ENCODE measurements around the gene AATK. TPM values are rescaled to one million over a fixed set of nuclear protein-coding genes. Genes with fewer than 3 reads are reported as not detected.
A peak's percentile ranks its signal among the peaks of the same experiment; 100 is the strongest.

Gene AATK
- total and polyA plus RNA-seq, 2 of the 13 experiments (the other 11 are each of a cell fraction or from before 2014, with no cell fraction given) = 2.9 to 8.4 TPM

- 0 out of 2 replicates have a peak, but pooled peaks have one; percentile 31 for TF ChIP-seq ATF5 (CRISPR knock-in tag; IDR thresholded peaks at IDR 0.05; ENCODE audit: low read depth)
- peak; percentile 27; the same call in 1 of the 2 replicates for TF ChIP-seq PRMT3 (CRISPR knock-in tag; IDR thresholded peaks at IDR 0.05; ENCODE audit: borderline replicate concordance, low read depth)
- TF ChIP-seq TBL1XR1 (IDR thresholded peaks at IDR 0.05; ENCODE audit: borderline replicate concordance, low read length, partially characterized antibody) = peak; percentile 76
- TF ChIP-seq ZNF496 (CRISPR knock-in tag; IDR thresholded peaks at IDR 0.05; ENCODE audit: insufficient replicate concordance) = no peak
- peak; percentile 82; the same call in 1 of the 2 replicates for TF ChIP-seq ZNF230 (CRISPR knock-in tag; IDR thresholded peaks at IDR 0.05)
- TF ChIP-seq, protein P1, sequence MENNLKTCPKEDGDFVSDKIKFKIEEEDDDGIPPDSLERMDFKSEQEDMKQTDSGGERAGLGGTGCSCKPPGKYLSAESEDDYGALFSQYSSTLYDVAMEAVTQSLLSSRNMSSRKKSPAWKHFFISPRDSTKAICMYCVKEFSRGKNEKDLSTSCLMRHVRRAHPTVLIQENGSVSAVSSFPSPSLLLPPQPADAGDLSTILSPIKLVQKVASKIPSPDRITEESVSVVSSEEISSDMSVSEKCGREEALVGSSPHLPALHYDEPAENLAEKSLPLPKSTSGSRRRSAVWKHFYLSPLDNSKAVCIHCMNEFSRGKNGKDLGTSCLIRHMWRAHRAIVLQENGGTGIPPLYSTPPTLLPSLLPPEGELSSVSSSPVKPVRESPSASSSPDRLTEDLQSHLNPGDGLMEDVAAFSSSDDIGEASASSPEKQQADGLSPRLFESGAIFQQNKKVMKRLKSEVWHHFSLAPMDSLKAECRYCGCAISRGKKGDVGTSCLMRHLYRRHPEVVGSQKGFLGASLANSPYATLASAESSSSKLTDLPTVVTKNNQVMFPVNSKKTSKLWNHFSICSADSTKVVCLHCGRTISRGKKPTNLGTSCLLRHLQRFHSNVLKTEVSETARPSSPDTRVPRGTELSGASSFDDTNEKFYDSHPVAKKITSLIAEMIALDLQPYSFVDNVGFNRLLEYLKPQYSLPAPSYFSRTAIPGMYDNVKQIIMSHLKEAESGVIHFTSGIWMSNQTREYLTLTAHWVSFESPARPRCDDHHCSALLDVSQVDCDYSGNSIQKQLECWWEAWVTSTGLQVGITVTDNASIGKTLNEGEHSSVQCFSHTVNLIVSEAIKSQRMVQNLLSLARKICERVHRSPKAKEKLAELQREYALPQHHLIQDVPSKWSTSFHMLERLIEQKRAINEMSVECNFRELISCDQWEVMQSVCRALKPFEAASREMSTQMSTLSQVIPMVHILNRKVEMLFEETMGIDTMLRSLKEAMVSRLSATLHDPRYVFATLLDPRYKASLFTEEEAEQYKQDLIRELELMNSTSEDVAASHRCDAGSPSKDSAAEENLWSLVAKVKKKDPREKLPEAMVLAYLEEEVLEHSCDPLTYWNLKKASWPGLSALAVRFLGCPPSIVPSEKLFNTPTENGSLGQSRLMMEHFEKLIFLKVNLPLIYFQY (CRISPR knock-in tag; IDR thresholded peaks at IDR 0.05; ENCODE audit: borderline replicate concordance) = peak; percentile 91
- TF ChIP-seq ZNF766 (CRISPR knock-in tag; IDR thresholded peaks at IDR 0.05; ENCODE audit: borderline replicate concordance) = peak; percentile 78; the same call in 1 of the 2 replicates
- TF ChIP-seq, protein P2, sequence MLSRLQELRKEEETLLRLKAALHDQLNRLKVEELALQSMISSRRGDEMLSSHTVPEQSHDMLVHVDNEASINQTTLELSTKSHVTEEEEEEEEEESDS (CRISPR knock-in tag; IDR thresholded peaks at IDR 0.05; ENCODE audit: borderline replicate concordance) = no peak
- peak; percentile 22; the same call in 1 of the 2 replicates for TF ChIP-seq DPF2 (CRISPR knock-in tag; IDR thresholded peaks at IDR 0.05; ENCODE audit: borderline replicate concordance, low read depth)
- peak; percentile 73; the same call in 1 of the 2 replicates for TF ChIP-seq ZNF44 (CRISPR knock-in tag; IDR thresholded peaks at IDR 0.05)
- TF ChIP-seq CEBPG (CRISPR knock-in tag; IDR thresholded peaks at IDR 0.05) = peak; percentile 57; the same call in 1 of the 2 replicates
- TF ChIP-seq ZNF317 (CRISPR knock-in tag; IDR thresholded peaks at IDR 0.05) = peak; percentile 89
- TF ChIP-seq HOXA9 (CRISPR knock-in tag; IDR thresholded peaks at IDR 0.05; ENCODE audit: borderline replicate concordance) = no peak
- TF ChIP-seq ZNF263 (CRISPR knock-in tag; IDR thresholded peaks at IDR 0.05) = peak; percentile 87
- TF ChIP-seq NFATC3 (CRISPR knock-in tag; IDR thresholded peaks at IDR 0.05) = peak; percentile 91
- TF ChIP-seq NFRKB (IDR thresholded peaks at IDR 0.05) = no peak
- no peak for TF ChIP-seq PHB2 (IDR thresholded peaks at IDR 0.05; ENCODE audit: partially characterized antibody)
- TF ChIP-seq PPARG (CRISPR knock-in tag; conservative IDR thresholded peaks at IDR 0.05) = peak; percentile 78
- no peak for TF ChIP-seq CENPT (CRISPR knock-in tag; IDR thresholded peaks at IDR 0.05; ENCODE audit: low read depth)
- peak; percentile 41 to 69; a peak in 2 of 4 replicates for TF ChIP-seq EP300 (IDR thresholded peaks at IDR 0.05; ENCODE audit: low read depth in 2 of 2, low read length in 2 of 2)
- TF ChIP-seq EP300 (CRISPR knock-in tag; IDR thresholded peaks at IDR 0.05; ENCODE audit: borderline replicate concordance) = no peak; the same call in 1 of the 2 replicates
- TF ChIP-seq PAF1 (CRISPR knock-in tag; IDR thresholded peaks at IDR 0.05) = 0 out of 2 replicates have a peak, but pooled peaks have one; percentile 48
- TF ChIP-seq ESRRA (CRISPR knock-in tag; IDR thresholded peaks at IDR 0.05; ENCODE audit: low read depth) = peak; percentile 99; the same call in 1 of the 2 replicates
- TF ChIP-seq ZNF605 (CRISPR knock-in tag; IDR thresholded peaks at IDR 0.05) = peak; percentile 76
- TF ChIP-seq ZNF446 (CRISPR knock-in tag; IDR thresholded peaks at IDR 0.05) = no peak; the same call in 1 of the 2 replicates
These were observed 64.3 kb downstream of the AATK start (continued) for GRCh38 chr17:81101614-81102306.

All from HepG2 (cell line).